GM21360 (cell line): ENCODE data around the gene EPB41L4B.
"Not testable (repeated sequence)": the region's sequence is repeated elsewhere in the genome, so short reads cannot be mapped to it uniquely, and the experiment has no call there.

Source experiments
- ATAC-seq: cut with Tn5 transposase; IDR thresholded peaks from one replicate; pipeline ENCODE4 v1.9.1; 2021; ENCODE audit warnings: mild to moderate bottlenecking, moderate library complexity; ENCODE audit not compliant: unreplicated experiment

The EPB41L4B gene

DNA sequence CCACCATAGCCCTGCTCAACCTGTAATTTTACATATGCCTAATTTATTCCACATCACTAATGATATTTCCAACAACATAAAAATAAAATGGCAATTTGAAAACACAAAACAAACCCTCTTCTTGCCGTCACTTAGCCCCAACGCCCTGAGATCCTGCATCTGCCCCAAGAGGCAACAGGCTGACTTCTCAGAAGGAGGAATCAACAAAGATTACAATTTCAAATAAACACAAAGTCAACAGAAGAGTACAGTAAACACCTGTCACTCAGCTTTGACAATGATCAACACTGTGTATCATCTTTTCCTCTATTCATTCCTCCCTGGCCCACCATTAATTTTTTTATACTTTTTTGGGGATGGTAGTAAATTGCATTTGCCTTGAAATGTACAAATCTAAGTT is 19.8 kb downstream of the EPB41L4B start:
- ATAC-seq, result no peak

DNA sequence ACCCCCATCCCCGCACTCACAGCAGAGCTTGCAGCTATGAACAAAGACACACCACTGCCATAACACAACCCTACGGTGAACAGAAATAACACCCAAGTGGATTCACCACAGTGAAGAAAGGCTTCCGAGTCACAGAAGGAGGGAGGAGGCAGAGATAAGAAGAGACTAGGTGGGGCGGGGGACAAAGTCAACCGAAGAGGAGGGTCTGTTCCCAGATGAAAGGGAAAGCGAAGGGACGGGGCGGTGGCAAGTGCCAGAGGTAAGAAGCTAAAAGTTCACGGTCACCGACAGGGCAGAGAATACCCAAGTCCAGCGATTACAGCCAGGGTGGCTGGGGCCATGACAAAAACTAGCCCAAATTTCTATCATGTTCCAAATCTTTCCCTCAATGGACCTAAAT is 21.0 kb downstream of the EPB41L4B start:
- no peak for ATAC-seq

DNA sequence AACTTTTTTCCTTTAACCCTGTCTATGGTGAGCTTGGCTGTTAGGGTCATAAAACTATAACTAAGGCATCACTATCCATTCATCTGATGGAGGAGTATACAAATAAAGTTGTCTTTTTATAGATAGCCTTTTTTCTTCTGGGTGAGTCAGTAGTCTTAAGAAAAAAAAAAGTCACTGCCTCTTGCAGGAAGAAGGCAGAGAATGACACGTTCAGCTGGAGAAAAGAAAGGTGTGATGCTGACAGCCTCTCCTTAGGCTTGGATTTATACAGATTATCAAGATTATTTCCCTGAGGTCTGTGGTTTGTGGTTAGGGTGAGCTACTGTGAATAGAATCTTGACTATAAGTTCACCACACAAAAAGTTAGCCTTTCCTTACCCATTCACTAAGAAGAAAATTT is 23.0 kb downstream of the EPB41L4B start:
- ATAC-seq, result no peak

DNA sequence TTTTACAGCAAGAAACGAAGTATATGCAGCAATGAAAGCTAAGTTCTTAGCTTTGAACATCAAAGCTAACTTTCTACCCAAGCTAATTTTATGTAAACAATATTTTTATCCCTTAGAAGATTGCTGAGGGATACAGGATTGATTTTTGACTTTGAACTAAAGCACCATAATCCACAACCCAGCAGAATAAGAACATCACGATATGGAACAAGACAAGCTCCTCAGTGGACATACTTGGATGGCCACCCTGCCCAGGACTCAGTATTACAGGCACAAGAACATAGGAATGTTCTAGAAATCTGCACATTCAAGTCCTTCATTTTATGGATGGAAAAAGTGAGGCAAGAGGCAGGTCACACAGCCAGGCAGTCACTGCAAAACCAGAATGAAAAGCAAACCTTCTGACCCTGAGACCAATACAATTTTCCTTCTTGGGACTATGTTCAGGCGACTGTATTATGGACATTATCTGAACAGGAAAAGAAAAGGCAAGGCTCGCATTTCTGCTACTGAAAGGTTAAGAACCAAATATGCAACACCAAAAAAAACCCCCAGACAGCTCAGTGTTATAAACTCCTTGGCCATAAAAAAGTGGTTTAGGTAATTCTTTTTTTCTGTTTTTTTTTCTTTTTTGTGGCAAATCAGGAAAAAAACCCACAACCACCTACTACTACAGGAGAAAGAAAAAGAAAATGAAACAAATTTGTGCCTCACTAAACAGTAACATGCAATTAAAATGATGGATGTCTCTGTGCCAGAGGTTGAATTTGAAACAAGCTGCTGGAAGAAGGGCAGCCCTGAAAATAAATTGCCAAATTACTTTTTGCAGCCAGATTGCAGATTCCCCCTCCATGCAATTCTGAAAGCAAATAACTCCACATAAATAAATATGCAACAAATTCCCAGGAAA is 25.4 kb downstream of the EPB41L4B start:
- no peak for ATAC-seq

DNA sequence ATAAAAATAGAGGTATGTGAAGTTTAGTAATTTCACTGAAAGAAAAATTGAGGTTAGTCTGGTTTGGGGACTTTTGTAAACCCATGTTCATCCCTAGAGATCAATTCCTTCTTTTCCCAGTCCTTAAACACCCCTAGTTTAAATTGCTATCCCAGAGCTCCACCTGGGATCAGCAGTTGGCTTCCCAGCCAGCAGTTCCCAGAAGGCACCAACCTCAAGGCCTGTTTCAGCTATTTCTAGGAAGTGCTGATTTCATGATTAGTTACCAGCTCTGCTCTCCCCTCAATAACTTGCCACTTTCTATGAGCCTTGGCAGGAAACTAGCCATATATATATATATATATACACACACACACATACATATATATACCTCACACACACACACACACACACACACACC is 30.5 kb downstream of the EPB41L4B start:
- ATAC-seq, result no peak

DNA sequence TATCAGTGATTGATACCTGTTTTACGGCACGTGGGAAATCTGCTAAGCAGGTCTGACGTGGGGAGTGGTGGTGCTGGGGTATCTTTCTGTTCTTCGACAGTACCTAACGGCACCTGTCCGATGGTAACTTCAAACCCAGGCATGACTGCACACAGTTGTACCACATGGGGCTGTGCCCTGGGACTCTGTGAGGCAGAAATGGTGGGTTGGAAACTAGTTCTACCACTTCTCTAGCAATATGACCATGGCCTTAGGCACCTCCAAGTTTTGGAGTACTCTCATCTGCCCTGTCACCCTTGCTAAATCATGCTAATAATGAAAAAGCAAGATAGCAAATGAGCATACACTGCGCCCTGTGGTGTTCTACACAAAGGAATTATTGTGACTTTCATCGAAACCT is 30.9 kb downstream of the EPB41L4B start:
- no peak for ATAC-seq

DNA sequence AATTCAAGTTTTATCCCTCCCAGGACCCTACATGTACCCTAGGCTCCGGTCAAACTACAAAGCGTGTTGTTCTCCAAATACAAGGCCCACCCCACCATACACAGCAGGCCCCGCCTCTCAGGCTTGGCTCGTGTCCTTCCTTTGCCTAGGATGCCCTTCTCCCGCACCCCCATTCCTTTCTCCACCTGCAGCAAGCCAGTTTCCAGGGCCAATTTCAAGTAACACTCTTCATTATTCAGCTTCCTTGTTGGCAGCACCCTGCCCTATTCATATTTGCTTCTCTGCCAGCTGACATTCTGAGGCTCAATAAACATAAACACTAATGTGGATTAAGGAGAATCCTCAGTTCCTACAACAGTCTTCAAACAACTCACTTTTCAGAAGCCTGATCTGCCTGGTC is 31.7 kb downstream of the EPB41L4B start:
- no peak for ATAC-seq

DNA sequence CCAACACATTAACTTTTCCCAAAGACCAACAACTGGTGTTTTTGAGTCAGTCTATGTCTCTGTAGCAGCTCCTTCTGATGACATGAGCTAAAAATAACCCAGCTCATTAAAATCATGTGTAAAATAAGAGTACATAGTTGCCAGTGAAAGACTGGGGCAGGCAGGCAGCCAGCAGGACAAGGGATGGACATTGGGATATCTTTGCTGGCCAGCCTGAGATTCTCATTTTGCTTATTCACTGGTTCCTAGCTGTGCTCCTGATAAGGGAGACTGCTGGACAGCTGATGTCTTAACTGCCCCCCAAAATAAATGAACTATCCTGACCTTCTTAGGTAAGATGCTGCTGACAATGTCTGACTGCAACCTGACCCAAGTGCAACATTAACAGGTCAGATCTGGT is 33.9 kb downstream of the EPB41L4B start:
- no peak for ATAC-seq

DNA sequence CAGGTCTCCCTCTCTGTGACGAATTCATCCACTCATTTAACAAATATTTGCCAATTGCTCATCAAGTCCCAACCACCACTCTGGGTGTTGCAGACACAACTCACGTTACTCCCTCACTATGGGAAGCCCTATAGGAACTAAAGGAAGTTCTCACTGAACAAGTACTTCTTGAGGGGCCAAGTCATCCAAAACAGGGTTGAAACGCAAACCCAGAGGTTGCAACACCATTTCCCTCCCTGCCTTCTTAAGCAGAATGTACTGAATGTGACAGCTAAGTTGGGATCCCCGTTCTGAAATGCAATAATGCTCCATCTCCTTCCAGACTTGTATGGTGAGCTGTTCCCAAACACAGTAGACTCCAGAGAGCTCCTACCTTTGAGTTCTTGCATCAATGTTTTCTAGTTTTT is 34.3 kb downstream of the EPB41L4B start:
- no peak for ATAC-seq

DNA sequence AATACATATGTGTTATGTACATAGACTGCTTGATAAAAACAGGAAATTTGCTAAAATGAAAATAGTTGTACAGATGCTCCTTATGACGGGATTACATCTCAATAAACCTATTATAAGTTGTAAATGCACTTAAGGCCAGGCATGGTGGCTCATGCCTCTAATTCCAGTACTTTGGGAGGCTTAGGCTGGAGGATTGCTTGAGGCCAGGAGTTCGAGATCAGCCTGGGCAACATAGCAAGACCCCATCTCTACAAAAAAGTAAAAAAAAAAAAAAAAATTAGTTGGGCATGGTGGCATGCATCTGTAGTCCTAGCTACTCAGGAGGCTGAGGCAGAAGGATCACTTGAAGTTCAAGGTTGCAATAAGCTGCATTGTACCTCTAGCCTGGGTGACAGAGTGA is 37.2 kb downstream of the EPB41L4B start:
- ATAC-seq, result not testable (repeated sequence)

DNA sequence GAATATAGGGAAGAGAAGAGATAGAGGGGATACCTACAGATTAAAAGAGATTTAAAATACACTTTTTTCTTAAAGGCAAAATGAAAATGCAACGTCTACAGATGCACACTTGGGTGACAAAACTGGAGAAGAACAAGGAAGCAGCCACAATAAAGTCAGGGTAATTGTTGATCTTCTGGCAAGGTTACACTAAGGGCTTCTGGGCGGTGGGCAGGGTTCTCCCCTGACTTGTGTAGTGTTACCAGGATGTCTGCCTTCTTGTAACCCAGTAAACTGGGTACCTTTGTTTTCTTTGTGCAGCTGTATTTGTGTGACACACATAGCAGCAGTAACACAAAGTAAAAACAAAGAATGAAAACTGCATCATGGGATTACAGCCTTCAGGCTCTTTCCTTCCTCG is 37.8 kb downstream of the EPB41L4B start:
- no peak for ATAC-seq

DNA sequence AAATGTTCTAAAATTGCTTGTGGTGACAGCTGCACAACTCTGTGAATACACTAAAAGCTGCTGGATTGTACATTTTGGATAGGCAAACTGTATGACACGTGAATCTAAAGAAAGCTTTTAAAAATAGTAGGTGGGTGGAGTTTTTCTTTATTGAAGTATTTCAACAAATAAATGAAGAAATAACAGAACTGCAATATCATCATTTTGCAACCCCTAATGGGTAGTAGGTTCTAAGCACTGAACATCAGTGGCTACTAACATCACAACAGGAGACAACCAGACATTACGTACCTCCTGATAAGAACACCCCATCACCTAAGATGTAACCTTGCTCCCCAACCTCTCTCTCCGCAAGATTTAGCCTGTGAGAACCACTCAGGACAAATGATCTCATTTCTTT is 38.6 kb downstream of the EPB41L4B start:
- ATAC-seq, result no peak

DNA sequence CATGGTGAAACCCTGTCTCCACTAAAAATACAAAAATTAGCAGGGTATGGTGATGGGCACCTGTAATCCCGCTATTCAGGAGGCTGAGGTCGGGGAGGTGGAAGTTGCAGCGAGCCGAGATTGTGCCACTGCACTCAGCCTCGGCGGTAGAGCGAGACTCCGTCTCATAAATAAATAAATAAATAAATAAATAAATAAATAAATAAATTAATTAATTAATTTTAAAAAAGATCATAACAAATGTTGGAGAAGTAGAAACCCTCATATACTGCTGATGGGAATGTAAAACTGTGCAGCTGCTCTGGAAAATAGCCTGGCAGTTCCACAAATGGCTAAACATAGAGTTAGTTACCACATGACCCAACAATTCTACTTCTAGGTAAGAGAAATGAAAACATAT is 39.3 kb downstream of the EPB41L4B start:
- no peak for ATAC-seq

DNA sequence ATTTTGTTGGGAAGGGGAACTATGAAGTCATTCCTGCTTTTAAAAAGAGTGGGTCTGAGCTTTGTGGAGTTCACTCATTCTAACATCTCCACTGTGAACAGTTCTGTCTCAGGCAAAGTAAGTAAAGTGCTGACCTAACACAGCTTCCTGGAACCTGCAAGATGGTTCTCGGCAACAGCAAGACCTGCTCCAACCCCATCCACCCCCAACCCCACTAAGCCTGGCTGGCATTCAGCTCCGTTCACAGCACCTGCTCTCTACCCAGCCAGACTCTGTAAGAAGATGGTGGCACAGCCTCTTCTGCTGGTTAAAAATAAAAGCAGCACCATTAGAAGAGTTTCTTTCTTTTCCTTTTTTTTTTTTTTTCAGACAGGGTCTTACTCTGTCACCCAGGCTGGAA is 42.0 kb downstream of the EPB41L4B start:
- ATAC-seq, result no peak

DNA sequence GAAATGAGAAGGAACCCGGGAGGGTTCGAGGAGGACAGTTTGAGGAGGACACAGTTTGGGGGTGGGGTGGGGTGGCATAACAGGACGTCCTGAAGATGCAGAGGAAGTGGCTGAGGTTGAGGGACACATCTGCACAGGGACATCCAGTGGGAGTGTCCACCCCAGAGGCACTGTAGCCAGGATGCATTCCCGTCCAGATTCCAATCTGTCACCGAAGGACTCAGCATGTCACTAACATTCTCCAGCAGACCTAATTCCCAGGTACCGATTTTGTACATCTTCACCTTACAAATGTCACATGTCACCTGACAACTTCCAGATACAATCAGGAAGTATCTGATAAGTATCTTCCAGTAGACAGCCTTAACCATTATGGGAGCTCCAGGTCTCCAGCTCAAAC is 42.6 kb downstream of the EPB41L4B start:
- ATAC-seq, result no peak

DNA sequence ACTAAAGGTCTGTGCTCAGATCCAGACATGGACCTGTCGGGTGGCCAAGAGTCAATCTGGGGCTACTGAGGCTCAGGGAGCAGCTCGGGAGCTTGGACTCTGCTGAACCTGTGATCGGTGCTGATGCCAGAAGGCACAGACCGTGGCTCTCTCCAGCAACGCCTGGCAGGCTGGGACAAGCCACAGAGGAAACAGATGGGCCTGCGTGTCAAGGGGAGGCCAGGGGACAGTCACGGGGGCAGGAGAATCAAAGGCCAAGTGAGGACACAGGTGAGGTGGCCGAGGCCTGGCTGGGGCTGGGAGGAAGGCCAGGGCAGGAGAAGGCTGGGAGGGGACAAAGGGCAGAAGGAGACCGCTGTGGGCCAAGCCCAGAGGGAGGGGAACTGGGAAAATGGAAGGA is 43.4 kb downstream of the EPB41L4B start:
- no peak for ATAC-seq

DNA sequence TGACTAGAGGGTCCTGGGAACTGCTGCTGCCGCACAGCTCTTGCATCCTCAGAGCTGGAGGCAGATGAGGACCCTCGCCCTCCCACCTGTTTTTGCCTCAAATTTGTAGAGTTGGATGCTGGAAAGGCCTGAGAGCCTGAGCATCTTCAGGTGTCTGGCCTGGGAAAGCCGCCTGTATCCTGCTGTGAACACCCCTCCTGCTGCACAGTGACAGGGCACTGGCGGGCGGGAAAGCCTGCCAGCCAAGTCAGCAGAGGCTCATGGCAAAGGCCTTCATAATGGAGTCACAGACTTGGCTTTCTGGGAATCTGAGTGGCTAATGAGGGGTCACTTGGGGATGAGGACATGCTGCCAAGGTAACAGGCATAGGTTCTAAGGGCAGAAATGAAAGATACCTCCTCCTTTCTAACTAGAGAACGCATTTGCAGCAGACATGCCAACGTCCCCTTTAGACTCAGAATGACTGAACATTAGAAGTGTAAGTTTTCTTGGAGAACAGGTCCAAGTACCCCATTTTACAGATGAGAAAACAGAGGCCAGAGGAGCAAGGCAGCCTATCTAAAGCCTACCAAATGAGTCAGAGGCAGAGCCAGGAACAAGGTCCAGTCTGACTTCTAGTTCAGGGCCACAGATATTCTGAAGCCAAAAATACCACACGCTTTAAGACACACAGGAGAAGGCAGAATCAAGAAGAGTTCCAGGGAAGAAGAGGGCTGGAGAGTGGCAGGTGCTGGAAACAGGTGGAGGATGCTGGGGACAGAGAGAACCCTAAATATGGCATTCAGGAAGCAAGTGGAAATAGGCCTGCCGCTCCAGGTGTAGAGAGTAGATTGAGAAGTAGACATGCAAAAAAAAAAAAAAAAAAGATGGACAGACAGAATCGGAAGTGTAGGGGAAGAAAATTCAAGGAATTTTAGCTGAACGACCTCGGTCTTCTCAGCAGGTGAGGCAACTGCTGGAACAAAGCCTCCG is 44.1 kb downstream of the EPB41L4B start:
- ATAC-seq, result no peak

DNA sequence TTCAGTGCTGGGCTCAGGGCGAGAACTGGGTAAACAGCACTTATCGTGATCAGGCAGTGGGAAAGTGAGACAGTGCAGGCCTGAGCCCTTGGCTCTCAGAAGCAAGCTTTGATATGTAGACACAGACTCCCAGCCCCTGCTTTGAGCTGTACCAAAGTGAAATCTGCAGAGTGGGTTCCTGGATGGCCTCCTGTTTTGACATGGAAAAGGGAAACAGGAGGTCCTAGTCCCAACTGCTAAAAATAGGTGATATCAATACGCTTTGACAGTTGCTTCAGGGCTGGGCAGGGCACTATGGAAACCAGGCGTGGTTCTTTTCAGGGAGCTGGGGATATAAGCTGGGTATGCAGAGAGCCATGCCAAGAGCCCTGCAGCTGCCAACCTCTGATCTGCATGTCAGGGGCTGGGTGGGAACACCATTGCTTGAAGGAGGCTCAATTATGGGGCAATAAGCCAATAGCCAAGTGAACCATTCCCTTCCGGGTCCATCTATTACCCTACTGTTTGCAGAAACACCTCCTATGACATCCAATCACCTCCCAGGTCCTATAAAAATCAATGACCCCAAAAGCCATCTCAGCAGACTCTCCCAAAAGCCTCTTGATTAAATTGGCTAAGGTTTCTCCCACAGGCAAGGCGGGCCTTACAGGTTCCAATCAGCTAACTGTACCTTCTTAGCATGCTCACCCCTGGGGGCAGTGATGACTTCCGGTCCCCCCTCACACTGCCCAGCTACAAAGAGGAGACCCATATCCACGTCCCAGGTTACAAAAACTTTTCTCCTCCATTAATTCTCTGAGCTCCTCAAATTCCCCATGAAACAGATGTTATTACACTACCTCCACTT is 45.8 kb downstream of the EPB41L4B start:
- ATAC-seq, result no peak

DNA sequence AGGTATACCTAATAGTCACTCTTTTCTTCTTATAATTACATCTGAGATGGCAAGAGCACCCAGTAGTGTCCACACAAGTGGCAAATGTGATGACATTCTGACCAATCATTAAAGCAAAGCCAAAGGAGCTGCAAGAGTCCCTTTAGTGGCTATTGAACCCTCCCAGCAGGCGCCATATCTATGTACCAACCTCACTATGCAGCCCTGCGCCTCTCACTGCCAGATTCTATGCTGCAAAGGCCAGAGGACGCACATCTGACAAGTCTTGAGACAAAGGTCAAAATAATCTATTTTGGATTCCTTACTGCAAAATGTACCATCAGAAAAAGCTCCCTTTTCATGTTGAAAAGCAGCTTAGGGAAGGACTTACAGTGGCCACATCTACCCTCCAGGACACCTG is 47.0 kb downstream of the EPB41L4B start:
- ATAC-seq, result no peak

DNA sequence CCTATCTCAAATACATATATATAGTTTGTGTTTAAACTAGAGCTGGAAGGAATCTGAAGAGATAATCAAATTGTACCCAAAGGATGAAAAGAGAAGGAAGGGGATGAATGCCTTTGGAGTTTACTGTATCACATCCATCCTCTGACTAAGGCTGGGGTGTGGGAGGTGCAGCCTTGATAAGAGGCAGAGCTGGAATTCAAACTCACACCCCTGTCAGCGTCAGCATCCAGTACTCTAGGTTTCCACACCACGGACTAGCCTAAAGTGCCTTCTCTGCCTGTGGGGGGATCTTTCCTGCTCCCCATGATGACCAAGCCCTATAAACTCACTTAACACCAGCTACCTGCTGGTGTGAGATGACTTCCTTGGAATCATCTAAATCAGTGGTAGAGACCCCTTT is 48.1 kb downstream of the EPB41L4B start:
- ATAC-seq, result no peak

DNA sequence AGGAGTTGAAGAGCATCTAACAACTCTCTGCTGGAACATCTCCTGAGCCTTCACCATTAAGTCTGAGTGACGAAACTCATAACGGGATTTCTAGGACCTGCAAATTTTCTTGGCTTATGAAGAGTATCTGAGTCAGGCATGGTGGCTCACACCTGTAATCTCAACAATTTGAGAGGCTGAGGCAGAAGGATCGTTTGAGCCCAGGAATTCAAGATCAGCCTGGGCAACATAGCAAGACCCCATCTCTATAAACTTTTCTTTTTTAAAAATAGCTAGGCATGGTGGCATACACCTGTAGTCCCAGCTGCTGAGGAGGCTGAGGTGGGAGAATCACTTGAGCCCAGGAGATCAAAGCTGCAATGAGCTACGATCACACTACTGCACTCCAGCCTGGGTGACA is 48.8 kb downstream of the EPB41L4B start:
- no peak for ATAC-seq
